B cell (primary cell): ENCODE data around the gene RALA. TPM values are rescaled to one million over a fixed set of nuclear protein-coding genes. Genes with fewer than 3 reads are reported as not detected.

Experiments used
- ATAC-seq: fragments of 200-7000 bp; cut with Tn5 transposase; one replicate; pipeline ENCODE4 v1.10.0; 2021; ENCODE audit warnings: low read depth, mild to moderate bottlenecking, moderate number of reproducible peaks, moderate library complexity
- CTCF ChIA-PET: fragments of 350-600 bp; sonication (Branson Sonifier 250); formaldehyde crosslinking; loops from one replicate; lab custom pipeline; 2021; ENCODE audit warnings: antibody characterized with exemption, inconsistent platforms; lab: Charles Lee
- POLR2A ChIA-PET: fragments of 350-600 bp; sonication (Branson Sonifier 250); formaldehyde crosslinking; loops from one replicate; lab custom pipeline; 2021; ENCODE audit warnings: antibody characterized with exemption; lab: Charles Lee
- DNase-seq: peaks from one replicate; pipeline ENCODE4 v3.0.0; 2013
- H2AFZ ChIP-seq: 2 replicates; pipeline ENCODE4 v1.6.1; 2012; ENCODE audit warnings: mild to moderate bottlenecking, low read depth, low read length; ENCODE audit not compliant: insufficient read depth, poor library complexity, severe bottlenecking
- H3K27ac ChIP-seq, 2 donors: 1 replicate in 1 of 2; 2 replicates in 1 of 2; pipeline ENCODE4 v1.5.1; 2012 to 2013; ENCODE audit warnings: low read length in 2 of 2, mild to moderate bottlenecking in 2 of 2, moderate library complexity in 1 of 2
- H3K27me3 ChIP-seq, 4 experiments: fragments of 200-600 bp in 1 of 4; sonication (generic) in 1 of 4; replicated peaks in 1 of 4; 1 replicate in 2 of 4; 2 replicates in 2 of 4; pipeline versions ENCODE4 v1.6.1 to v1.7.0; 2013 to 2016; ENCODE audit warnings: low read length in 3 of 4, mild to moderate bottlenecking in 2 of 4, mixed read lengths in 1 of 4, moderate library complexity in 1 of 4; ENCODE audit not compliant: insufficient read depth in 4 of 4, control insufficient read depth in 3 of 4; ENCODE audit errors: control extremely low read depth in 1 of 4
- H3K36me3 ChIP-seq, 2 experiments: replicated peaks in 1 of 2; 1 replicate in 1 of 2; 2 replicates in 1 of 2; pipeline versions ENCODE4 v1.6.1 to v1.7.1; 2013; ENCODE audit warnings: low read length in 1 of 2; ENCODE audit not compliant: insufficient read depth in 2 of 2, control insufficient read depth in 1 of 2; ENCODE audit errors: control extremely low read depth in 1 of 2, extremely low read depth in 1 of 2
- H3K4me1 ChIP-seq, 2 donors: fragments of 200-600 bp in 1 of 2; sonication (generic) in 1 of 2; 1 replicate in 1 of 2; 2 replicates in 1 of 2; pipeline versions ENCODE4 v1.5.1 to v1.6.1; 2013 to 2017; ENCODE audit warnings: low read length in 2 of 2; ENCODE audit not compliant: control insufficient read depth in 2 of 2, insufficient read depth in 2 of 2
- H3K4me2 ChIP-seq: replicated peaks from 2 replicates; pipeline ENCODE3; 2012; ENCODE audit warnings: mild to moderate bottlenecking, low read depth, low read length; ENCODE audit not compliant: poor library complexity, severe bottlenecking
- H3K4me3 ChIP-seq, 5 experiments: fragments of 200-600 bp in 1 of 5; sonication (generic) in 1 of 5; 1 replicate in 3 of 5; 2 replicates in 2 of 5; pipeline versions ENCODE4 v1.5.1 to v1.7.0; 2011 to 2016; ENCODE audit warnings: low read length in 4 of 5, mild to moderate bottlenecking in 4 of 5, low read depth in 2 of 5, control low read depth in 1 of 5, moderate library complexity in 1 of 5; ENCODE audit not compliant: insufficient read depth in 1 of 5; ENCODE audit errors: control extremely low read depth in 1 of 5, extremely low read depth in 1 of 5
- H3K79me2 ChIP-seq: fragments of 200-600 bp; sonication (generic); one replicate; pipeline ENCODE4 v1.6.0; 2016; ENCODE audit warnings: low read length; ENCODE audit not compliant: control insufficient read depth, insufficient read depth
- H3K9ac ChIP-seq: fragments of 200-600 bp; sonication (generic); 2 replicates; pipeline ENCODE4 v1.6.1; 2017; ENCODE audit warnings: mild to moderate bottlenecking, low read length, moderate library complexity
- H3K9me3 ChIP-seq, 3 donors: one replicate each; pipeline versions ENCODE4 v1.6.1 to v1.7.1; 2013; ENCODE audit warnings: low read length in 2 of 3; ENCODE audit not compliant: control insufficient read depth in 2 of 3, insufficient read depth in 1 of 3; ENCODE audit errors: control extremely low read depth in 1 of 3
- H4K20me1 ChIP-seq: 2 replicates; pipeline ENCODE4 v1.6.0; 2012; ENCODE audit warnings: mild to moderate bottlenecking, low read length; ENCODE audit not compliant: insufficient read depth, control insufficient read depth, poor library complexity, severe bottlenecking
- H3K27ac Mint-ChIP-seq: one replicate; pipeline ENCODE4 v1.8.0; 2021; ENCODE audit warnings: mixed read lengths
- H3K27me3 Mint-ChIP-seq: one replicate; pipeline ENCODE4 v1.8.0; 2021; ENCODE audit warnings: mixed read lengths
- H3K4me1 Mint-ChIP-seq: one replicate; pipeline ENCODE4 v1.8.0; 2021; ENCODE audit warnings: mixed read lengths
- H3K4me3 Mint-ChIP-seq: one replicate; pipeline ENCODE4 v1.8.0; 2021; ENCODE audit warnings: mixed read lengths
- H3K9me3 Mint-ChIP-seq: one replicate; pipeline ENCODE4 v1.8.0; 2022; ENCODE audit warnings: mixed read lengths; ENCODE audit not compliant: insufficient read depth
- EZH2 ChIP-seq: IDR thresholded peaks from 2 replicates; pipeline ENCODE4 v1.6.1; 2012; ENCODE audit warnings: borderline replicate concordance, low read depth, mild to moderate bottlenecking, moderate library complexity, low read length; ENCODE audit not compliant: insufficient read depth, poor library complexity, severe bottlenecking
- WGBS: methylation state at CpG from one replicate; pipeline ENCODE4 v1.1.5; 2013; ENCODE audit warnings: missing lambda C conversion rate; ENCODE audit not compliant: insufficient coverage; 5-methylcytosine and 5-hydroxymethylcytosine counted together
- intact Hi-C: fragments of 100-400 bp; cut with micrococcal nuclease; formaldehyde crosslinking; loops from one replicate; pipeline ENCODE4 v1.10.0; 2022
- polyA plus RNA-seq: library from polyadenylated mRNA; depleted of rRNA; stranded (reverse); fragments of >200 nt; gene quantifications from 2 replicates; pipeline ENCODE4 v1.2.3, GENCODE V29; 2012
- total RNA-seq, 2 donors: library from RNA; stranded (reverse); fragments of 120-200 nt in 1 of 2; gene quantifications; 1 replicate in 1 of 2; 2 replicates in 1 of 2; pipeline versions ENCODE4 v1.2.3 to v1.2.4, GENCODE V29; 2013 to 2022
- TF ChIP-seq, protein P1 (sequence below): fragments of 200-600 bp; IDR thresholded peaks from one replicate; pipeline ENCODE4 v1.8.0; 2022; ENCODE audit warnings: antibody characterized with exemption, mild to moderate bottlenecking

The RALA gene
- total and polyA plus RNA-seq, 2 donors (not counting 1 experiment from before 2014, with no cell fraction given) = 9.3 to 29.8 TPM

DNA sequence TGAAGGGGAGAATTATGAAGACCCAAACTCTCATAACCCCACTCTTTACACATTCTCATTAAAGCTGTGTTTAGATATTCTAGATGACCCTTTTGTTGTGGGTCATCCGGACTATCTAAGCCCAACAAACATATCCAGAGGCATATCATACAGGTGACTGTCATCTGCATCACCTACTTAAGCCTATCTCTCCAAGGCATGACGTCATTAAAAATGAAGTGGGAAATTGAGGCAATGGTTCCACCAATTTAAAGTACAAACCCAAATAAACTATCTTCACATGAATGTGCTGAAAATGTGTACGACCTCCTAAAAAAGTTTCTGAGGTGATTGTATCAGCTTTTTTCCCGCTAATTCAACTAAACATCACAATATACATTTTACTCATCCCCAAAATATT, 4.5 kb upstream of the RALA start:
- H3K36me3 ChIP-seq = no peaks in the 10 kb centered on the region
- H3K4me1 ChIP-seq = peaks cover 13 to 14% of the 10 kb centered on the region in 2 donors
- H3K4me2 ChIP-seq = no peak overlapping the region
- no peak overlapping the region for H3K9ac ChIP-seq
- H3K4me3 ChIP-seq = no peak overlapping the region
- CTCF ChIA-PET = interaction anchor here (1.8 to 6.5 kb wide), 2 partner anchors 38 to 39 kb away, joined by 6 to 69 read pairs; no protein-coding TSS in a partner anchor
- Mint-ChIP-seq H3K9me3 (no peaks in the 10 kb centered on the region), H3K27ac (no peak overlapping the region), H3K4me1 (peaks cover 21% of the 10 kb centered on the region), H3K27me3 (peaks cover 14% of the 10 kb centered on the region), H3K4me3 (no peak overlapping the region)
- DNase-seq (no peak), ATAC-seq (no peak)
- POLR2A ChIA-PET = no interaction called here
- intact Hi-C loops = no loop called here
- H3K9me3 ChIP-seq = no peaks in the 10 kb centered on the region
- peaks cover 11% of the 10 kb centered on the region for H3K79me2 ChIP-seq
- H4K20me1 ChIP-seq = no peaks in the 10 kb centered on the region
- H2AFZ ChIP-seq = no peak overlapping the region
- no peak for TF ChIP-seq EZH2
- TF ChIP-seq, protein P1, sequence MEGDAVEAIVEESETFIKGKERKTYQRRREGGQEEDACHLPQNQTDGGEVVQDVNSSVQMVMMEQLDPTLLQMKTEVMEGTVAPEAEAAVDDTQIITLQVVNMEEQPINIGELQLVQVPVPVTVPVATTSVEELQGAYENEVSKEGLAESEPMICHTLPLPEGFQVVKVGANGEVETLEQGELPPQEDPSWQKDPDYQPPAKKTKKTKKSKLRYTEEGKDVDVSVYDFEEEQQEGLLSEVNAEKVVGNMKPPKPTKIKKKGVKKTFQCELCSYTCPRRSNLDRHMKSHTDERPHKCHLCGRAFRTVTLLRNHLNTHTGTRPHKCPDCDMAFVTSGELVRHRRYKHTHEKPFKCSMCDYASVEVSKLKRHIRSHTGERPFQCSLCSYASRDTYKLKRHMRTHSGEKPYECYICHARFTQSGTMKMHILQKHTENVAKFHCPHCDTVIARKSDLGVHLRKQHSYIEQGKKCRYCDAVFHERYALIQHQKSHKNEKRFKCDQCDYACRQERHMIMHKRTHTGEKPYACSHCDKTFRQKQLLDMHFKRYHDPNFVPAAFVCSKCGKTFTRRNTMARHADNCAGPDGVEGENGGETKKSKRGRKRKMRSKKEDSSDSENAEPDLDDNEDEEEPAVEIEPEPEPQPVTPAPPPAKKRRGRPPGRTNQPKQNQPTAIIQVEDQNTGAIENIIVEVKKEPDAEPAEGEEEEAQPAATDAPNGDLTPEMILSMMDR = no peak
- no peak overlapping the region for H3K27ac ChIP-seq
- peaks cover 0 to 7% (median 2%) of the 10 kb centered on the region in 4 experiments for H3K27me3 ChIP-seq
- no CpG with 5 or more reads among the region's 4 CpGs for WGBS

DNA sequence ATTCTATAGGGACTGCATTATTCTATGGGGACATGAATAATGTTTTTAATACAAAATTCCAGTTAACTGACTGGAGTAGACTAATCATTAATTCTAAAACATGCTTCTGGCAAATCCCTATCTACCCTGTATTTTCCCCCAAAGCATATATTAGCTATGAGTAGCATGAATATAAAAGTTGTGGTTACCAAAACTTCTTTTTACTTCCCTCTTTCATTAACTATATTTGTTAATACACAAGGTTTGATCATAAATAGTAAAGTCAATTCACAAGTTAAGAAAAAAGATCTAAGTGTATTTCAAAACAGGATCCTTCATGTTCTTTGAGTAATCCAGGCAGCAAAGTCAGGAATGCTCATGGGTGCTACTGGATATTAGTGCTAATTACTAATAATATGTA, 2.9 kb upstream of the RALA start:
- H3K4me3 ChIP-seq = no peak overlapping the region
- no peak overlapping the region for H3K27ac Mint-ChIP-seq
- H3K9me3 Mint-ChIP-seq = no peaks in the 10 kb centered on the region
- H3K79me2 ChIP-seq = peaks cover 27% of the 10 kb centered on the region
- no peak overlapping the region for H3K4me2 ChIP-seq
- peaks cover 24 to 26% of the 10 kb centered on the region in 2 donors for H3K4me1 ChIP-seq
- H4K20me1 ChIP-seq = no peaks in the 10 kb centered on the region
- TF ChIP-seq, protein P1 = no peak
- no peak for TF ChIP-seq EZH2
- H3K9me3 ChIP-seq = no peaks in the 10 kb centered on the region
- POLR2A ChIA-PET = interaction anchor here (1.0 kb wide), 1 partner anchor 11 kb away, joined by 3 read pairs; no protein-coding TSS in a partner anchor
- DNase-seq (no peak), ATAC-seq (no peak)
- no peak overlapping the region for H3K9ac ChIP-seq
- H3K27ac ChIP-seq = no peak overlapping the region
- no peaks in the 10 kb centered on the region for H3K27me3 ChIP-seq
- H3K36me3 ChIP-seq = no peaks in the 10 kb centered on the region
- intact Hi-C loops = loop anchor here (5.0 to 10.0 kb wide), 2 partner anchors 38 to 1436 kb away; no protein-coding TSS in a partner anchor
- no peak overlapping the region for H2AFZ ChIP-seq
- H3K4me1 Mint-ChIP-seq = peaks cover 36% of the 10 kb centered on the region
- H3K27me3 Mint-ChIP-seq = peaks cover 6% of the 10 kb centered on the region
- H3K4me3 Mint-ChIP-seq = no peak overlapping the region
- CTCF ChIA-PET = interaction anchor here (1.3 to 6.5 kb wide), 2 partner anchors 40 to 127 kb away, joined by 4 to 69 read pairs; no protein-coding TSS in a partner anchor
